ENCODE data around the gene ALK.
A peak's percentile ranks its signal among the peaks of the same experiment; 100 is the strongest.

The ALK gene

GRCh38 chr2:29787473-29788465, 133.6 kb downstream of the ALK start:
- DNase-seq, result no peak

GRCh38 chr2:29786361-29786760, 135.0 kb downstream of the ALK start:
- no peak for DNase-seq

- DNase-seq, result no peak
Measured at GRCh38 chr2:29783666-29784065, 137.7 kb downstream of the ALK start.

GRCh38 chr2:29782549-29783458, 138.6 kb downstream of the ALK start:
- DNase-seq, result no peak

- DNase-seq, result no peak
Measured at GRCh38 chr2:29782087-29782486, 139.3 kb downstream of the ALK start.

- no peak for DNase-seq
Measured at GRCh38 chr2:29780906-29781305, 140.5 kb downstream of the ALK start.

GRCh38 chr2:29777161-29777560, 144.2 kb downstream of the ALK start:
- peak; percentile 4 for DNase-seq

GRCh38 chr2:29776406-29776805, 145.0 kb downstream of the ALK start:
- no peak for DNase-seq

- DNase-seq, result no peak
Measured at GRCh38 chr2:29775937-29776336, 145.4 kb downstream of the ALK start.

- DNase-seq, result no peak
Measured at GRCh38 chr2:29774624-29775023, 146.8 kb downstream of the ALK start.

GRCh38 chr2:29770846-29771245, 150.5 kb downstream of the ALK start:
- DNase-seq, result no peak

- DNase-seq, result no peak
Measured at GRCh38 chr2:29769847-29770246, 151.5 kb downstream of the ALK start.

GRCh38 chr2:29767606-29768335, 153.6 kb downstream of the ALK start:
- no peak for DNase-seq

- DNase-seq, result no peak
Measured at GRCh38 chr2:29766191-29766590, 155.2 kb downstream of the ALK start.

GRCh38 chr2:29765721-29766120, 155.7 kb downstream of the ALK start:
- DNase-seq, result no peak

- no peak for DNase-seq
Measured at GRCh38 chr2:29763371-29763770, 158.0 kb downstream of the ALK start.

GRCh38 chr2:29762239-29762638, 159.1 kb downstream of the ALK start:
- DNase-seq, result no peak

- DNase-seq, result no peak
Measured at GRCh38 chr2:29761278-29761677, 160.1 kb downstream of the ALK start.

GRCh38 chr2:29760008-29760407, 161.4 kb downstream of the ALK start:
- no peak for DNase-seq

GRCh38 chr2:29759360-29759759, 162.0 kb downstream of the ALK start:
- no peak for DNase-seq

- no peak for DNase-seq
Measured at GRCh38 chr2:29755829-29756228, 165.6 kb downstream of the ALK start.

GRCh38 chr2:29755233-29755632, 166.2 kb downstream of the ALK start:
- no peak for DNase-seq

Measured in inflammatory macrophage treated with lipopolysaccharide for 4 hours (primary cell).